Left forelimb (tissue), 1 donor: ENCODE data around the gene PDE2A.

ENCODE experiments used
- DNase-seq: peaks from one replicate; pipeline ENCODE4 v3.0.0-alpha.2; 2018; ENCODE audit warnings: low spot score

The PDE2A gene

GRCh38 chr11:72682858-72683243, 8.6 kb upstream of the PDE2A start:
- no peak for DNase-seq

DNA sequence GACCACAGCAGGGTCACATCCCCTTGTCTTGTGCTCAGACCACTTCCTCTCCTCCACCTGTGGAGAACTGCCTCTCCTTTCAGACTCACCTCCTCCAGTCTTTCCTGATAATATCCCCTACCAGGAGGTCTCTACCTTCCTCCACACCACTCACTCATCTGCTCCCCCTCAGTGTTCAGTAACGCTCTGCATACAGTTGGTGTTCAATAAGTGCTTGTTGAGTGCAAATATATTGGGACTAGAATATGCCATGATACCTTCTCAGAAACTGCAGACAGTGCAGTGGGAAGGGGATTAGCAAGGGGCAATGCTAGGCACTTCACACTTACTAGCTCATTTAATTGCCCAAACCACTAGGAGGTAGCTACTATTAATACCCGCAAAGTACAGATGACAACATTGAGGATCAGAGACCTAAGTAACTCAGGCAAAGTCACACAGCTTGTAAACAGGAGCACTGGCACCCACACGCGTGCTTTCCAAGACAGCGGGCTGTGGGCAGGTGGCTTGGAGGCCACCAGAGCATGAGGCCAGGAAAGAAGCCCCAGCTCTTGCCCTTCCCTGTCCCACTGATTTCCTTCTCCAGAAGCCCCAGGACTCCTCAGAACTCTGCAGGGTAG, 8.1 kb upstream of the PDE2A start:
- DNase-seq = no peak

GRCh38 chr11:72681226-72682153, 7.3 kb upstream of the PDE2A start:
- no peak for DNase-seq

- no peak for DNase-seq
These were observed 6.5 kb upstream of the PDE2A start for GRCh38 chr11:72680624-72681158.

DNA sequence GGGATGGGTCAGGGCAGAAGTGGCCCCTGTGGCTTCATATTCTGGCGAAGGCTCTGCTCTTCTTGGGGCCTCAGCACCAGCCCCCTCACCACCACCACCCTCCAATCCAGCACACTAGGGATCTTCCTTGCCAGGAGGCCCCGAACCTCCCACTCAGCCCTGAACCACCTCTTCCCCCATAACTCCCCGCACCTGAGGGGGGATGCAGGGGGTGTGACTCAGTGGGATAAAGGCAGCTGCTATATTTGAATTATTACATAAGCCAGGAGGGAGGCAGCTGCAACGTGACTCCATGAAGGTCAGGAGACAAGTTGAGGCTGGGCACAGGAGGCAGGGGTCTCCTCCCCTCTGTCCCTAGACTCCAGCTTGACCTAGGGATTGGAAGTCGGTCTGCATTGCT, 5.6 kb upstream of the PDE2A start:
- no peak for DNase-seq

DNA sequence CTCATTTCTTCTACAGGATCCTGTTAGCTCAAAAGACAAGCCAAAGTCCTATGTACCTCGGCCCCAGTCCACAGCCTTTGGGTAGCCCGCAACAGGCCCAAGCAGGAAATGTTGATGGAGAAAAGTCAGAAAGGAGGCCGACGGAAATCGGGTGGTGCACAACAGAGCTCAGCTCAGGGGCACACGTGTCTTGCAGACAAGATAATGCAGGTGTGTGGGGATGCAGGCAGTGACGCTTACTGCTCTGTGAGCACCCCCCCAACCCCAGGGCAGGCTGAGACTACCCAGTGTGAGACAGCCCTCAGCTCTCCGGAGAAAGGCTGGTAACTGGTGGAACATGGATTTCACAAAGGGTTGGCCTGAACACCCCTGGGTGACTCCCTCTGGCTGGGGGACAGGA, 4.3 kb upstream of the PDE2A start:
- no peak for DNase-seq

GRCh38 chr11:72676861-72677341, 2.7 kb upstream of the PDE2A start:
- peak; percentile 86 for DNase-seq

GRCh38 chr11:72675221-72675620, 999 bp upstream of the PDE2A start:
- DNase-seq = no peak

- no peak for DNase-seq
These were observed 809 bp downstream of the PDE2A start for GRCh38 chr11:72673284-72673942.

DNA sequence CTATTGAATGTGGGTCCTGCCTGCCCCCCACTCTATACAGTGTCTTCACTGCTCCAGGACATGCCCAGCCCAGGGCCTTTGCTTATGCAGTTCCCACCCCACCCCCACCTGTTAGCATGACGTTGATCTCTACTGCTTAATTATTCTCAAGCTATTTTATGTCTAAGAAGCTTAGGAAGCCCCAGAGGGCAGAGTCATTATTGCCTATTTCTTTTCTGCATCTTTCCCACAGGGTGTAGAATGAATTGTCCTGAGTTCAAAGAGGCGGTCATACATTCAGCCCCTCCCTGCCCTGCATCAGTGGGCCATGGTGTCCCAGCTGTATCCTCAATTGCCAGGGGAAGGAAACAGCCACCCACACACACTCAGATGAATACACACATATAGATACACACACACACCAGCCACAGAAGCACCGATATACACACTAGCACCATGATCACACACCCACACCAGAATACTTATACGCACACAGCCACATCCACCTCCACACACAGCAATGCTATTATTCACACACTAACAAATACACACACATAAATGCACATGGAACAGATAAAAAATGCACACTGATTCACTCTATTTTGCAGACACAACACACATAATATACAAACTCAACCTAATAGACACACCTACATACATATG, 1.5 kb downstream of the PDE2A start:
- DNase-seq = no peak

DNA sequence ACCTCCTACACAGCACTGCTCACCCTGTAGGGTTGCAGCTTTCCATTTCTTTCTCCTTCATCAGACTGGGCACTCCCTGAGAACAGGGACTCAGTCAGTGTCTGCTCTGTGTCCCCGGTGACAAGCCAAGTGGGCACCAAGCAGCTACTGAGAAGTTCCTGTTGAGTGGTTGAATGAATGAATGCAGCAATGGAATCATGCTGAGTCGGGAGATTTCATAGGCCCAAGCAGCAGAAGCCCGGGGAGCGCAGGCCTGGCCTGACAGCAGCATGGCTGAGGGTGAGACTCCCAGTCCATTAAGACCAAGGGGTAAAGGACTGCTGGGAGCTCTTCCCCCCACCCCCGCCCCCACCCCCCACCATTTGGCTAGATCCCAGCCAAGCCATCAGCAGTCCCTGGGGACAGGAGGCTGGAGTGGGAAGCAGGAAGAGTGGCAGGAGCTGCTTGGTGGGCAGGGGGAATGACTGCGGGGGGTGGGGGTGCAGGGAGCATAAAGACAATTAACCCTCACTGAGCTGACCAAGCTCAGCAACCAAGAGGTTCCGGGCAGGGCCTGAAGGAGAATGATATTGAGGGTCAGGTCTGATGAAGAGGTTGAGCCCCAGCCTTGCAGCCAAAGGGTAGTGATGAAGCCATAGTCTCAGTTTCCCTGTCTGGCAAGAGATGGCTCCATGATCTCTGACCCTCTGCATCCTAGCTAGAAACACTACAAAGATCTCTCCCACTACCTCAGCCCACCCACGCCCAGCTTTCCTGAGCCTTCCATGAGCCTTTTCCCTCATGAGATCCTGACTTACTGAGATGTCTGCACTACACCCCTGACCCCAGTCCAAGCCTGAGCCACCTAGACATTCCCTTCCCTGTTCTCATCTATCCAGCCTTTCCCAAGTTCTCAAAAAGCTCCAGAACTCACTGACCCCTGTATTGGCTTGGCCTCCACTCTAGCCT, 2.8 kb downstream of the PDE2A start:
- no peak for DNase-seq

GRCh38 chr11:72670041-72670440, 4.2 kb downstream of the PDE2A start:
- no peak for DNase-seq

DNA sequence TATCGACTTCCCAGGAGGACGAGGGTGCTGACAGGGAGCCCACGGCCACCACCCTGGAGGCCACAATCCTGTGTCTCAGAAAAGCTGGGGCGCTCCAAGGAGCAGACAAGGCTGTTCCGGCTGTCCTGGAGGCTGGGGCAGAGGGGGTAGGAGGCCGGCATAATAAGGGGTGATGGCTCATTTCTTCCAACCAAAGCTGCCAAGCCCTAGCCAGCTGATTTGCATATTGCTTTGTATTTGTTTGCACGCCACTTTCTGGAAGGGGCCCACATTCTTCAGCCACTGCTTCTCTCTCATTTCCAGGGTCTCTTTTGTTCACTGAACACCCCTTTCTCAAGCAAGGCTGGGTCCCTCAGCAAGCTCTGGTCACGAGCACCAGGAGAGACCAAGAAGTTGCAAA, 4.7 kb downstream of the PDE2A start:
- DNase-seq = no peak

DNA sequence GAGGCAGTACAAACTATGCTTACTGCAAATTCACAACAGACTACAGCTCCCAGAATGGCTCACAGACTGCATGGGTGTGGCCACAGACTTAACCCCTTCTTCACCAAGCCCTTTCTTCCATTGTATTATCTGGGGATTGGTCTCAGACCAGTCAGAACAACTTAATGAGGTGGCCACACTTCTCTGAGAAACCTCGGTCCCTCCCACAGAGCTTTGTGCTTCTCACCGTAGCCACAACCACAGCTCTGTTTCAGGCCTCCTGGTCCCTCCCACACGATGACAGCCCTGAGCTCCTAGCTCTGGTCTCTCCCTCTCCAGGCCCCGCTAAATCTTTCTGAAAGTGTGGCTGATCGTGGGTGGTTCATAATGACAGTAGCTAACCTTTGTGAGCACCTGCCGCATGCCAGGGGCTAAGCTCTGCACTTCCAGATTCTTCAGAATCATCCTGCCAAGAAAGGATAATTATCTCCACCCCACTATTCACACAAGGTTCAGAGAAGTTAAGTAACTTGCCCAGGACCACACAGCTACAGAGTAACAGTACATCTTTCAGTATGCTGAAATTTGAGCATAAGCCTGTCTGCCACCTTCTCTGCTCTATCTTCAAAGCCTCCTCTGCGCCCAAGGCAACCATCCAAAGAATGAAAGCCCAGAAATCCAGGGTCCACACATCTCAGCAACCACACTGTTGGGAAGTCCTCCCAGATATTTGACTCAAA, 5.4 kb downstream of the PDE2A start:
- DNase-seq = no peak

- no peak for DNase-seq
These were observed 8.2 kb downstream of the PDE2A start for GRCh38 chr11:72665911-72666472.

- DNase-seq = no peak
These were observed 12.2 kb downstream of the PDE2A start for GRCh38 chr11:72662036-72662435.

DNA sequence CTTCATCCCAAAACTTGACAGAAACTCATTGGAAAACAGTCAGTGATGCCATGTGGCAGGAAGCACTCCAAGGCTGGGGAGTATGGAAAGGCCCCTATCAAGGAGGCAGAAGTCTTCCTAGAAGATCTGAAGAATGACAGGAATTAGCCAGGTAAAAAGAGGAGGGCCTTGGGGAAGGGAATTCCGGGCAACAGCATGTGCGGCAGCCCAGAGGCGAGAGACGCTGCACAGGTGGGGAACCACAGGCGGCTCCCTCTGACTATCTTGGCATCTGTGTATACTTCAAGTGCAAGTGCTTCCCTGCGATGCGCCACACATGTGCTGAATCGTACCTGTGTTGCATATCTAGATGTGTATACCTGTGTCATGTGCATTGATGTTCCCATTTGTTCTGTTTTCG, 12.7 kb downstream of the PDE2A start:
- no peak for DNase-seq

GRCh38 chr11:72658989-72659640, 15.1 kb downstream of the PDE2A start:
- DNase-seq = no peak

DNA sequence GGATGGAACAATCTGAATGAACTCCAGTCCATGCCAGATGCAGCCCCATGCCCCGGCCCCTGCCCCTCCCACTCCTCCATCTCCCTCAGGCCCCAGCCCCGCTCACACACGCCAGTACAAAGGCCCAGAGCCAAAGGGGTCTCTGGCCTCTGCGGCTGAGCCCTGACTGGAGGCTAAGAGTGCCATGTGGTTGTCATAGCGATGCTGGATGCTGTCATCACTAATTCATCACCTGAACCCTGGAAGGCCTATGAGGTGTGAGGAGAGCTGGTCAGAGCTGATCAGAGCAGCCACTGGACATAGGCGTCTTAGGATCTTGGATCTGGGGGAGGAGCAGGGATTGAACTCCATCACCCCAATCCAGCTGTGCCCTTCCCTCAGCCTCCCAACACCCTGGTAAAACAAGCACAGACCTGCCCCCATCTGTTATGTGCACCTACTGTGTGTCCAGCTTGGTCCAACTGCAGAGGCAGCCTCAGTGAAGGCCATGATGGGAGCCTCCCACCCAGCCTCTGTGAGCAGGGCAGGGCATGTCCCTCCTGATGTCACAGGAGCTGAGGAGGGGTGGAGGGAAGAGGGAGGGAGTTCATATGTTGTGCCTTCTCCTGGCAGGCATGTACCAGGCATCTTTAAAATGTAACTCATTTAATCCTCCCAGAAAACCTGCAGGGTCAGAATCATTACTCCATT, 16.7 kb downstream of the PDE2A start:
- DNase-seq = no peak
